GM23338 (cell line): ENCODE measurements around the gene DAB1. TPM values are rescaled to one million over a fixed set of nuclear protein-coding genes. Genes with fewer than 3 reads are reported as not detected.

Experiments
- ATAC-seq: fragments of 200-7000 bp; cut with Tn5 transposase; 3 replicates; pipeline ENCODE4 v1.9.1; 2020
- DNase-seq: peaks from one replicate; pipeline ENCODE4 v3.0.0-alpha.2; 2015; ENCODE audit warnings: low spot score
- H2AFZ ChIP-seq: fragments of 200-600 bp; sonication (generic); 2 replicates; pipeline ENCODE4 v1.8.0; 2016; ENCODE audit warnings: antibody characterized with exemption, mild to moderate bottlenecking, moderate library complexity
- H3F3A ChIP-seq: fragments of 200-600 bp; sonication (generic); replicated peaks from 2 replicates; pipeline ENCODE4 v1.8.0; 2017; ENCODE audit warnings: antibody characterized with exemption, mixed run types, low read depth
- H3K27ac ChIP-seq: fragments of 200-600 bp; sonication (generic); 2 replicates; pipeline ENCODE4 v1.6.1; 2016; ENCODE audit warnings: low read depth
- H3K27me3 ChIP-seq: fragments of 200-600 bp; sonication (generic); 2 replicates; pipeline ENCODE4 v1.8.0; 2016; ENCODE audit warnings: mild to moderate bottlenecking, mixed run types, moderate library complexity; ENCODE audit not compliant: insufficient read depth
- H3K36me3 ChIP-seq: fragments of 200-600 bp; sonication (generic); 2 replicates; pipeline ENCODE4 v1.8.0; 2016; ENCODE audit warnings: mild to moderate bottlenecking; ENCODE audit not compliant: insufficient read depth
- H3K4me1 ChIP-seq: fragments of 200-600 bp; sonication (generic); 2 replicates; pipeline ENCODE4 v1.8.0; 2016; ENCODE audit warnings: mild to moderate bottlenecking, moderate library complexity; ENCODE audit not compliant: insufficient read depth
- H3K4me2 ChIP-seq: fragments of 200-600 bp; sonication (generic); 2 replicates; pipeline ENCODE4 v1.7.1; 2017; ENCODE audit warnings: mixed run types
- H3K4me3 ChIP-seq: fragments of 200-600 bp; sonication (generic); 2 replicates; pipeline ENCODE4 v1.6.1; 2016; ENCODE audit warnings: mixed run types
- H3K79me2 ChIP-seq: fragments of 200-600 bp; sonication (generic); replicated peaks from 2 replicates; pipeline ENCODE4 v1.8.0; 2017; ENCODE audit warnings: mild to moderate bottlenecking; ENCODE audit not compliant: insufficient read depth
- H3K9me2 ChIP-seq: fragments of 200-600 bp; sonication (generic); 2 replicates; pipeline ENCODE4 v1.8.0; 2017; ENCODE audit not compliant: insufficient read depth
- H4K20me1 ChIP-seq: fragments of 200-600 bp; sonication (generic); replicated peaks from 2 replicates; pipeline ENCODE4 v1.8.0; 2017; ENCODE audit warnings: mild to moderate bottlenecking; ENCODE audit not compliant: insufficient read depth
- H3K27ac Mint-ChIP-seq: 2 replicates; pipeline ENCODE4 v1.8.0; 2020; ENCODE audit warnings: inconsistent platforms, mild to moderate bottlenecking, moderate library complexity, mixed read lengths
- H3K27me3 Mint-ChIP-seq: 3 replicates; pipeline ENCODE4 v1.8.0; 2022; ENCODE audit warnings: low read depth, mild to moderate bottlenecking, moderate library complexity, mixed read lengths, inconsistent platforms; ENCODE audit not compliant: insufficient read depth, poor library complexity
- H3K36me3 Mint-ChIP-seq: 3 replicates; pipeline ENCODE4 v1.8.0; 2021; ENCODE audit warnings: low read depth, mild to moderate bottlenecking, inconsistent platforms, moderate library complexity, mixed read lengths
- H3K4me1 Mint-ChIP-seq: 3 replicates; pipeline ENCODE4 v1.8.0; 2020; ENCODE audit warnings: mild to moderate bottlenecking, inconsistent platforms, mixed read lengths
- H3K4me3 Mint-ChIP-seq: 3 replicates; pipeline ENCODE4 v1.8.0; 2021; ENCODE audit warnings: moderate library complexity, mild to moderate bottlenecking, inconsistent platforms, mixed read lengths
- H3K9me3 Mint-ChIP-seq: 3 replicates; pipeline ENCODE4 v1.8.0; 2020; ENCODE audit warnings: moderate library complexity, mild to moderate bottlenecking, inconsistent platforms, mixed read lengths
- CREB1 ChIP-seq: fragments of 250-450 bp; sonication (Bioruptor Pico); IDR thresholded peaks from 2 replicates; pipeline ENCODE4 v1.5.0; 2020; ENCODE audit warnings: low read depth, mild to moderate bottlenecking, moderate library complexity
- JUNB ChIP-seq: IDR thresholded peaks from one replicate; pipeline ENCODE4 v1.6.1; 2016; ENCODE audit warnings: antibody characterized with exemption; ENCODE audit not compliant: unreplicated experiment
- NANOG ChIP-seq: IDR thresholded peaks from 2 replicates; pipeline ENCODE4 v1.6.1; 2016; ENCODE audit warnings: antibody characterized with exemption, borderline replicate concordance
- POLR2AphosphoS5 ChIP-seq: IDR thresholded peaks from 2 replicates; pipeline ENCODE4 v1.6.1; 2016; ENCODE audit warnings: antibody characterized with exemption, low read depth
- STAT1 ChIP-seq: IDR thresholded peaks from one replicate; pipeline ENCODE4 v1.6.1; 2016; ENCODE audit warnings: antibody characterized with exemption; ENCODE audit not compliant: unreplicated experiment
- ZNF114 ChIP-seq: fragments of 250-450 bp; sonication (Bioruptor Pico); IDR thresholded peaks from 2 replicates; pipeline ENCODE4 v1.5.0; 2020; ENCODE audit warnings: mild to moderate bottlenecking, moderate library complexity
- ZNF331 ChIP-seq: fragments of 250-450 bp; sonication (Bioruptor Pico); IDR thresholded peaks from 2 replicates; pipeline ENCODE4 v1.5.0; 2020; ENCODE audit warnings: low read depth, mild to moderate bottlenecking, moderate library complexity
- polyA plus RNA-seq: library from polyadenylated mRNA; unstranded; fragments of >200 nt; fragmentation: Nextera tagmentation; extraction: Ambion mirVana; gene quantifications from 2 replicates; pipeline ENCODE4 v1.2.1, GENCODE V29; 2016
- total RNA-seq: library from RNA; depleted of rRNA; stranded (reverse); fragments of >200 nt; shearing (Covaris generic); gene quantifications from 2 replicates; pipeline ENCODE4 v1.2.3, GENCODE V29; 2014
- TF ChIP-seq, protein P1 (sequence below): IDR thresholded peaks from one replicate; pipeline ENCODE4 v1.6.1; 2018; ENCODE audit warnings: antibody characterized with exemption; ENCODE audit not compliant: unreplicated experiment
- TF ChIP-seq, protein P2 (sequence below), 2 experiments: fragments of 200-600 bp in 1 of 2; sonication (generic) in 1 of 2; conservative IDR thresholded peaks; 2 replicates each; pipeline versions ENCODE4 v1.5.1 to v1.6.1; 2016 to 2017; ENCODE audit warnings: antibody characterized with exemption in 2 of 2, low read depth in 2 of 2, mild to moderate bottlenecking in 2 of 2, moderate library complexity in 1 of 2
- TF ChIP-seq, protein P3 (sequence below): IDR thresholded peaks from 2 replicates; pipeline ENCODE4 v1.6.1; 2016; ENCODE audit warnings: antibody characterized with exemption

The DAB1 gene
- total and polyA plus RNA-seq, 2 experiments from 2014 or later, result 12.8 to 14.5 TPM

DNA sequence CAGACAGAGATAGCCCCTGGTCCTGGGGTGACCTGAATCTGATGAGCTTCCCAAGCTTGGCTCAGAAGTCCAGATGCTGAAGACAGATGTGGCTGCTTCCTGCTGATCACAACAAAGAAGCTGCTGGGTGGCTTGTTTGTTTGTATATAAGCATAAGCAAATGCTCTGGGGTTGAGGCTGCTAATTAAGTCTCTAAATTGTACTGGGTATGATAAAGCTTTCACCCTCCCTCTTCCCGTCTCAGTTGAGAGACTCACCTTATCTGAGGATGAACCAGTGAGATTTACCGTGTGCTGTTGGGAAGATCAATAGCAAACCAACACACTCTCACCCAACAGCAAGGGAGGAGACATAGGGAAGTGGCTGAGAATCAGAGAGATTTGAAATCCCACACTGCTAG, 42.0 kb downstream of the DAB1 start:
- ATAC-seq, result no peak
- no peak overlapping the region for H3K4me3 ChIP-seq
- peaks cover 22% of the 10 kb centered on the region for H3K4me1 Mint-ChIP-seq

More for the DNA sequence above, 42.0 kb downstream of the DAB1 start:
- no peaks in the 10 kb centered on the region for H3K9me2 ChIP-seq
- H3F3A ChIP-seq, result no peaks in the 10 kb centered on the region
- DNase-seq, result no peak
- TF ChIP-seq, protein P1, sequence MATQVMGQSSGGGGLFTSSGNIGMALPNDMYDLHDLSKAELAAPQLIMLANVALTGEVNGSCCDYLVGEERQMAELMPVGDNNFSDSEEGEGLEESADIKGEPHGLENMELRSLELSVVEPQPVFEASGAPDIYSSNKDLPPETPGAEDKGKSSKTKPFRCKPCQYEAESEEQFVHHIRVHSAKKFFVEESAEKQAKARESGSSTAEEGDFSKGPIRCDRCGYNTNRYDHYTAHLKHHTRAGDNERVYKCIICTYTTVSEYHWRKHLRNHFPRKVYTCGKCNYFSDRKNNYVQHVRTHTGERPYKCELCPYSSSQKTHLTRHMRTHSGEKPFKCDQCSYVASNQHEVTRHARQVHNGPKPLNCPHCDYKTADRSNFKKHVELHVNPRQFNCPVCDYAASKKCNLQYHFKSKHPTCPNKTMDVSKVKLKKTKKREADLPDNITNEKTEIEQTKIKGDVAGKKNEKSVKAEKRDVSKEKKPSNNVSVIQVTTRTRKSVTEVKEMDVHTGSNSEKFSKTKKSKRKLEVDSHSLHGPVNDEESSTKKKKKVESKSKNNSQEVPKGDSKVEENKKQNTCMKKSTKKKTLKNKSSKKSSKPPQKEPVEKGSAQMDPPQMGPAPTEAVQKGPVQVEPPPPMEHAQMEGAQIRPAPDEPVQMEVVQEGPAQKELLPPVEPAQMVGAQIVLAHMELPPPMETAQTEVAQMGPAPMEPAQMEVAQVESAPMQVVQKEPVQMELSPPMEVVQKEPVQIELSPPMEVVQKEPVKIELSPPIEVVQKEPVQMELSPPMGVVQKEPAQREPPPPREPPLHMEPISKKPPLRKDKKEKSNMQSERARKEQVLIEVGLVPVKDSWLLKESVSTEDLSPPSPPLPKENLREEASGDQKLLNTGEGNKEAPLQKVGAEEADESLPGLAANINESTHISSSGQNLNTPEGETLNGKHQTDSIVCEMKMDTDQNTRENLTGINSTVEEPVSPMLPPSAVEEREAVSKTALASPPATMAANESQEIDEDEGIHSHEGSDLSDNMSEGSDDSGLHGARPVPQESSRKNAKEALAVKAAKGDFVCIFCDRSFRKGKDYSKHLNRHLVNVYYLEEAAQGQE, result no peak
- TF ChIP-seq STAT1, result no peak
- no peak for TF ChIP-seq NANOG
- no peak for TF ChIP-seq JUNB
- no peak for TF ChIP-seq CREB1 (CRISPR knock-in tag)
- TF ChIP-seq POLR2AphosphoS5, result no peak
- TF ChIP-seq, protein P2, sequence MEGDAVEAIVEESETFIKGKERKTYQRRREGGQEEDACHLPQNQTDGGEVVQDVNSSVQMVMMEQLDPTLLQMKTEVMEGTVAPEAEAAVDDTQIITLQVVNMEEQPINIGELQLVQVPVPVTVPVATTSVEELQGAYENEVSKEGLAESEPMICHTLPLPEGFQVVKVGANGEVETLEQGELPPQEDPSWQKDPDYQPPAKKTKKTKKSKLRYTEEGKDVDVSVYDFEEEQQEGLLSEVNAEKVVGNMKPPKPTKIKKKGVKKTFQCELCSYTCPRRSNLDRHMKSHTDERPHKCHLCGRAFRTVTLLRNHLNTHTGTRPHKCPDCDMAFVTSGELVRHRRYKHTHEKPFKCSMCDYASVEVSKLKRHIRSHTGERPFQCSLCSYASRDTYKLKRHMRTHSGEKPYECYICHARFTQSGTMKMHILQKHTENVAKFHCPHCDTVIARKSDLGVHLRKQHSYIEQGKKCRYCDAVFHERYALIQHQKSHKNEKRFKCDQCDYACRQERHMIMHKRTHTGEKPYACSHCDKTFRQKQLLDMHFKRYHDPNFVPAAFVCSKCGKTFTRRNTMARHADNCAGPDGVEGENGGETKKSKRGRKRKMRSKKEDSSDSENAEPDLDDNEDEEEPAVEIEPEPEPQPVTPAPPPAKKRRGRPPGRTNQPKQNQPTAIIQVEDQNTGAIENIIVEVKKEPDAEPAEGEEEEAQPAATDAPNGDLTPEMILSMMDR (conservative IDR thresholded peaks at IDR 0.05; ENCODE audit: low read depth in 2 of 2), result no peak
- no peak for TF ChIP-seq ZNF114 (CRISPR knock-in tag)
- TF ChIP-seq, protein P3, sequence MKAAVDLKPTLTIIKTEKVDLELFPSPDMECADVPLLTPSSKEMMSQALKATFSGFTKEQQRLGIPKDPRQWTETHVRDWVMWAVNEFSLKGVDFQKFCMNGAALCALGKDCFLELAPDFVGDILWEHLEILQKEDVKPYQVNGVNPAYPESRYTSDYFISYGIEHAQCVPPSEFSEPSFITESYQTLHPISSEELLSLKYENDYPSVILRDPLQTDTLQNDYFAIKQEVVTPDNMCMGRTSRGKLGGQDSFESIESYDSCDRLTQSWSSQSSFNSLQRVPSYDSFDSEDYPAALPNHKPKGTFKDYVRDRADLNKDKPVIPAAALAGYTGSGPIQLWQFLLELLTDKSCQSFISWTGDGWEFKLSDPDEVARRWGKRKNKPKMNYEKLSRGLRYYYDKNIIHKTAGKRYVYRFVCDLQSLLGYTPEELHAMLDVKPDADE, result no peak
- no peak for TF ChIP-seq ZNF331 (CRISPR knock-in tag)
- H3K27me3 ChIP-seq, result no peaks in the 10 kb centered on the region
- H3K36me3 Mint-ChIP-seq, result no peaks in the 10 kb centered on the region
- H2AFZ ChIP-seq, result no peak overlapping the region
- no peak overlapping the region for H3K27ac Mint-ChIP-seq
- no peak overlapping the region for H3K4me2 ChIP-seq
- H3K36me3 ChIP-seq, result no peaks in the 10 kb centered on the region
- H4K20me1 ChIP-seq, result no peaks in the 10 kb centered on the region
- H3K4me1 ChIP-seq, result peaks cover 8% of the 10 kb centered on the region; the same call in 1 of the 2 replicates
- H3K27ac ChIP-seq, result no peak overlapping the region
- H3K4me3 Mint-ChIP-seq, result no peak overlapping the region
- peaks cover 2% of the 10 kb centered on the region for H3K27me3 Mint-ChIP-seq
- H3K79me2 ChIP-seq, result peaks cover 19% of the 10 kb centered on the region
- H3K9me3 Mint-ChIP-seq, result no peaks in the 10 kb centered on the region
